Mammary epithelial cell (primary cell): ENCODE data around the gene DSCAM.

Experiments
- EZH2 ChIP-seq: IDR thresholded peaks from 2 replicates; pipeline ENCODE4 v1.6.1; 2012; ENCODE audit warnings: low read length, inconsistent platforms, borderline replicate concordance
- TF ChIP-seq, protein P1 (sequence below), 2 donors: IDR thresholded peaks in 1 of 2; conservative IDR thresholded peaks in 1 of 2; 2 replicates each; pipeline ENCODE4 v1.5.1; 2011 to 2012; ENCODE audit warnings: inconsistent platforms in 2 of 2, low read length in 2 of 2, mild to moderate bottlenecking in 2 of 2, control low read depth in 1 of 2, low read depth in 1 of 2; ENCODE audit not compliant: insufficient read depth in 1 of 2; ENCODE audit errors: extremely low read depth in 1 of 2

DNA sequence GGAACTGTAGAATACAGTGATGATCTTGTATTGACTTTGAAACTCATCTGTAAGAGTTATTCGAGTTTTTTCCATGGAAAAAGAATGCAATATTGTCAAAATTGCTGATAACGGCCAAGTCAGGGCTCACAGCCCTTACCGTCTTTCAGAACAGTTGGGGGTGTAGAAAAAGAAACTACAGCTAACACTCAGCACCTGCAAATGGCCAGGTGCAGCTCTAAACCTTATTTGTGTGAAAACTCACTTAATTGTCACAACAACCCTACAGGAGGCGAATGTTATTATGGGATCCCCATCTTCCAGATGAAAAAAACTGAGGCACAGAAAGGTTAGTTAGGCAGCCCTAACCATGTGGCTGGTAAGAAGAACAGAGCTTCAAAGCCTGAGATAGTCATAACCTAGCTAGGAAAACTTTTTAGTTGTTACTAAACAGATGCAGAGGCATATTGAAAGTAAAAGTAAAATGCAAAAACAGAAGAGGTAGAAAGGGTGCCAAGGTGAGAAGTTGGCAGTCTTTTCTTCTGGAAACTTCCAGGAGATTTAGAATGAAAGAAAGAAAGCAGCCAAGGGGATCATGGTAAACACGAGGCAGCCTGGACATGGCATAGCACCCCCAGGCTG is 76.4 kb downstream of the DSCAM start:
- TF ChIP-seq, protein P1, sequence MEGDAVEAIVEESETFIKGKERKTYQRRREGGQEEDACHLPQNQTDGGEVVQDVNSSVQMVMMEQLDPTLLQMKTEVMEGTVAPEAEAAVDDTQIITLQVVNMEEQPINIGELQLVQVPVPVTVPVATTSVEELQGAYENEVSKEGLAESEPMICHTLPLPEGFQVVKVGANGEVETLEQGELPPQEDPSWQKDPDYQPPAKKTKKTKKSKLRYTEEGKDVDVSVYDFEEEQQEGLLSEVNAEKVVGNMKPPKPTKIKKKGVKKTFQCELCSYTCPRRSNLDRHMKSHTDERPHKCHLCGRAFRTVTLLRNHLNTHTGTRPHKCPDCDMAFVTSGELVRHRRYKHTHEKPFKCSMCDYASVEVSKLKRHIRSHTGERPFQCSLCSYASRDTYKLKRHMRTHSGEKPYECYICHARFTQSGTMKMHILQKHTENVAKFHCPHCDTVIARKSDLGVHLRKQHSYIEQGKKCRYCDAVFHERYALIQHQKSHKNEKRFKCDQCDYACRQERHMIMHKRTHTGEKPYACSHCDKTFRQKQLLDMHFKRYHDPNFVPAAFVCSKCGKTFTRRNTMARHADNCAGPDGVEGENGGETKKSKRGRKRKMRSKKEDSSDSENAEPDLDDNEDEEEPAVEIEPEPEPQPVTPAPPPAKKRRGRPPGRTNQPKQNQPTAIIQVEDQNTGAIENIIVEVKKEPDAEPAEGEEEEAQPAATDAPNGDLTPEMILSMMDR (conservative IDR thresholded peaks at IDR 0.05 in 1 of 2, IDR thresholded peaks at IDR 0.05 in 1 of 2; ENCODE audit: extremely low read depth in 1 of 2, insufficient read depth in 1 of 2, low read depth in 1 of 2, low read length in 2 of 2): no peak
- TF ChIP-seq EZH2: no peak
